Measurements from ENCODE around the gene SYF2. TPM values are rescaled to one million over a fixed set of nuclear protein-coding genes. Genes with fewer than 3 reads are reported as not detected.
"Not testable (repeated sequence)": the region's sequence is repeated elsewhere in the genome, so short reads cannot be mapped to it uniquely, and the experiment has no call there.

The SYF2 gene
- total RNA-seq, 1 donor: 28.9 TPM

- TF ChIP-seq, protein P1, sequence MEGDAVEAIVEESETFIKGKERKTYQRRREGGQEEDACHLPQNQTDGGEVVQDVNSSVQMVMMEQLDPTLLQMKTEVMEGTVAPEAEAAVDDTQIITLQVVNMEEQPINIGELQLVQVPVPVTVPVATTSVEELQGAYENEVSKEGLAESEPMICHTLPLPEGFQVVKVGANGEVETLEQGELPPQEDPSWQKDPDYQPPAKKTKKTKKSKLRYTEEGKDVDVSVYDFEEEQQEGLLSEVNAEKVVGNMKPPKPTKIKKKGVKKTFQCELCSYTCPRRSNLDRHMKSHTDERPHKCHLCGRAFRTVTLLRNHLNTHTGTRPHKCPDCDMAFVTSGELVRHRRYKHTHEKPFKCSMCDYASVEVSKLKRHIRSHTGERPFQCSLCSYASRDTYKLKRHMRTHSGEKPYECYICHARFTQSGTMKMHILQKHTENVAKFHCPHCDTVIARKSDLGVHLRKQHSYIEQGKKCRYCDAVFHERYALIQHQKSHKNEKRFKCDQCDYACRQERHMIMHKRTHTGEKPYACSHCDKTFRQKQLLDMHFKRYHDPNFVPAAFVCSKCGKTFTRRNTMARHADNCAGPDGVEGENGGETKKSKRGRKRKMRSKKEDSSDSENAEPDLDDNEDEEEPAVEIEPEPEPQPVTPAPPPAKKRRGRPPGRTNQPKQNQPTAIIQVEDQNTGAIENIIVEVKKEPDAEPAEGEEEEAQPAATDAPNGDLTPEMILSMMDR (IDR thresholded peaks at IDR 0.05; ENCODE audit: insufficient read depth, low read depth, low read length): no peak
- peak; percentile 20 for DNase-seq (ENCODE audit: low read depth)
- peak overlapping the region; percentile 98 for H3K4me3 ChIP-seq (ENCODE audit: low read depth, low read length)
These were observed 14.3 kb upstream of the SYF2 start for GRCh38 chr1:25246600-25247023.

DNA sequence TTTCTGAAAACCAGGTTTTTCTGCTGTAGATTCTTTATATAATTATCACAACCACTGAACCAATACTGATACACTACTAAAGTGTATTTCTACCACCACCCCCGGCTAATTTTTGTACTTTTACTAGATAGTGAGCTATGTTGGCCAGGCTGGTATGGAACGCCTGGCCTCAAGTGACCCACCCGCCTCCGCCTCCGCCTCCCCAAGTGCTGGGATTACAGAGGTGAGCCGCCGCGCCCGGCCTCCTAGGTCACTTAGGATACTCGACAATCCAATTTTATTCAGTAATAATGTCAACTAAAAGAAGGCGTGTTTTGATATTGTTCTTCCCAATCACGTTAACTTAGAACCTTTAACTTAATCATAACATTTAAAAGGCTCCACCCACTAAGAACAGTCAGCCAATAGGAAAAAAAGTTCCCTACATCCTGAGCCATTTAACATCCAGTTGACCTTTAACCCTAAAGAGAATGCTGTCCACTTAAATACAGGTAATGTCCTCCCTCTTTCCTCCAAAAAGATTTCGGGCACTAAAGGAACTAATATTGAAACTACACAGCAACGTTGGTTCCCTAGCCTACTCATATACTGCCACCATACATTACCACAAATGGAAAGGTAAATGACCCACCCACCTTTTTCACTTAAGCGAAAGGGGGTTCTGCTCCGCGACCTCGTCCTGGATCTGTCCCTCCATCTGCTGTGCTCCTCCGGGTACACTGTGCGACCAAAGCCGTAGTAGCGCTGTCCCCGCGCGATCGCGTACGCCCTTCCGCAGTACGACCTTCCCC is 13.7 kb upstream of the SYF2 start:
- TF ChIP-seq, protein P1 (IDR thresholded peaks at IDR 0.05; ENCODE audit: insufficient read depth, low read depth, low read length): no peak
- H3K4me3 ChIP-seq (ENCODE audit: low read depth, low read length): peak overlapping the region; percentile 98
- DNase-seq (ENCODE audit: low read depth): peak; percentile 57

DNA sequence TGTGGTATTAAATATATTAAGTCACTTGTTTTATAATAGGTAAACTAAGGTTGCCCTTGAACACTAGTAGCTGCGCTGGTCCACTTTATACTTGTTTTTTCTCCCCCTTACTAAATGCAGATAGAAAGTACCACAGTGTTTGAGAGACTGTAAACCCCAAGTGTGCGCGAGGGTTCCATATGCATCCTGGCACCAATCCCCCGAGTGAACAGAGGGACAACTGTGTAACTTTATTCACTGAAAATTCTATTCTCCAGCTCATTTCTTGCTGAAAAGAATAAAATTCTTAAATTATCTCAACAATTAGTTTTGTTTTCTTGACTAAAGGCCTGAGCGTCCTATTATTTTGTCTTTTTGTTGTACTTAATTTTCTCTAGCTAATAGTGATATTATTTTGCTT is 13.1 kb upstream of the SYF2 start:
- H3K4me3 ChIP-seq (ENCODE audit: low read depth, low read length): peak overlapping the region; percentile 98
- TF ChIP-seq, protein P1 (IDR thresholded peaks at IDR 0.05; ENCODE audit: insufficient read depth, low read depth, low read length): no peak
- no peak for DNase-seq (ENCODE audit: low read depth)

- TF ChIP-seq, protein P1 (IDR thresholded peaks at IDR 0.05; ENCODE audit: insufficient read depth, low read depth, low read length): no peak
- DNase-seq (ENCODE audit: low read depth): no peak
- H3K4me3 ChIP-seq (ENCODE audit: low read depth, low read length): no peak overlapping the region
These were observed 11.6 kb upstream of the SYF2 start for GRCh38 chr1:25243907-25244306.

GRCh38 chr1:25239681-25240541 is 7.6 kb upstream of the SYF2 start:
- peak; percentile 93 for DNase-seq (ENCODE audit: low read depth)
- TF ChIP-seq, protein P1 (IDR thresholded peaks at IDR 0.05; ENCODE audit: insufficient read depth, low read depth, low read length): peak; percentile 65
- H3K4me3 ChIP-seq (ENCODE audit: low read depth, low read length): peak overlapping the region; percentile 59

DNA sequence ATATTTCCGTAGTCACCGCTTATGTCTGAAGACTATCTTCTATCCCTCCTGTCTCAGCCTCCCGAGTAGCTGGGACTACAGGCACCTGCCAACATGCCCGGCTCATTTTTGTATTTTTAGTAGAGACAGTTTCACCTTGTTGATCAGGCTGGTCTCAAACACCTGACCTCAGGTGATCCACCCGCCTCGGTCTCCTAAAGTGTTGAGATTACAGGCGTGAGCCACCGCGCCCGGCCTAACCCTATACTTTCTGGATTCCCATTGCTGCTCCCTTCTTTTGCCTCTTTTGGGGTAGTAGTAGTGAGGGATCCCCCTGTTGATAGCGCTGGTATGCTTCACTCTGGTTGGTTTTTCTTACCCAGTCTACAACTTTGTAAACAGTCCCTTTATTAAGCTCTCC is 5.7 kb upstream of the SYF2 start:
- TF ChIP-seq, protein P1 (IDR thresholded peaks at IDR 0.05; ENCODE audit: insufficient read depth, low read depth, low read length): no peak
- no peak overlapping the region for H3K4me3 ChIP-seq (ENCODE audit: low read depth, low read length)
- no peak for DNase-seq (ENCODE audit: low read depth)

GRCh38 chr1:25236261-25236660 is 4.0 kb upstream of the SYF2 start:
- not testable (repeated sequence) for H3K4me3 ChIP-seq (ENCODE audit: low read depth, low read length); DNase-seq (ENCODE audit: low read depth)

DNA sequence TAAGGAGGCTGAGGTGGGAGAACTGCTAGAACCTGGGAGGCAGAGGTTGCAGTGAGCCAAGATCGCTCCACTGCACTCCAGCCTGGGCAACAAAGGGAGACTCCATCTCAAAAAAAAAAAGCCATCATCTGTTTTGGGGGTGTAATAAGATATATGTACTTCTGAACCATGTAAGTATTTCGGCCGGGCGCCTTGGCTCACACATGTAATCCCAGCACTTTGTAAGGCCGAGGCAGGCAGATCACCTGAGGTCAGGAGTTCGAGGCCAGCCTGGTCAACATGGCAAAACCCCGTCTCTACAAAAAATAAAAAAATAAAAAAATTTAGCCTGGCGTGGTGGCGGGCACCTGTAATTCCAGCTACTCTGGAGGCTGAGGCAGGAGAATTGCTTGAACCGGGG is 3.1 kb upstream of the SYF2 start:
- not testable (repeated sequence) for H3K4me3 ChIP-seq (ENCODE audit: low read depth, low read length); DNase-seq (ENCODE audit: low read depth)

All from fibroblast of villous mesenchyme (primary cell).